Lower leg skin (tissue), 4 donors: ENCODE data around the gene TCHP. TPM values are rescaled to one million over a fixed set of nuclear protein-coding genes. Genes with fewer than 3 reads are reported as not detected.

Experiments used
- DNase-seq, 2 donors: peaks; one replicate each; pipeline ENCODE4 v3.0.0-alpha.2; 2019; ENCODE audit warnings: low spot score in 2 of 2
- H3K4me3 ChIP-seq: fragments of 200-600 bp; sonication (generic); 2 replicates; pipeline ENCODE4 v1.5.1; 2017; ENCODE audit warnings: mild to moderate bottlenecking, low read depth; ENCODE audit not compliant: poor library complexity, severe bottlenecking
- CTCF ChIP-seq, 3 donors: fragments of 450-650 bp; IDR thresholded peaks; one replicate each; pipeline ENCODE4 v1.5.1; 2016; ENCODE audit warnings: antibody characterized with exemption in 3 of 3, mild to moderate bottlenecking in 3 of 3, moderate library complexity in 2 of 3
- POLR2A ChIP-seq, 2 donors: fragments of 450-650 bp; IDR thresholded peaks; one replicate each; pipeline ENCODE4 v1.6.1; 2016 to 2017; ENCODE audit warnings: antibody characterized with exemption in 2 of 2, mild to moderate bottlenecking in 1 of 2, moderate library complexity in 1 of 2
- WGBS, 2 donors: methylation state at CpG; one replicate each; pipeline ENCODE4 v1.1.5; 2018; 5-methylcytosine and 5-hydroxymethylcytosine counted together
- intact Hi-C: fragments of 100-400 bp; cut with DNase I; formaldehyde crosslinking; loops from one replicate; pipeline ENCODE4 v1.15.0; 2023; ENCODE audit warnings: low total_unique reads
- total RNA-seq, 4 donors: library from RNA; depleted of rRNA; stranded (reverse); fragments of >200 nt; gene quantifications; one replicate each; pipeline ENCODE4 v1.1.0, GENCODE V29; 2016

Gene TCHP
- total RNA-seq, 4 donors from 2014 or later = 28.3 to 61.5 (median 36.3) TPM

- peak overlapping the region; percentile 48 for H3K4me3 ChIP-seq
- TF ChIP-seq CTCF (IDR thresholded peaks at IDR 0.05) (no peak), POLR2A (IDR thresholded peaks at IDR 0.05) (no peak)
- 2 to 4% methylated on average over 16 of the region's 16 CpGs for WGBS, 2 donors
- no peak for DNase-seq
- intact Hi-C loops = no loop called here
Observed at GRCh38 chr12:109900752-109901580, 892 bp downstream of the TCHP start.

DNA sequence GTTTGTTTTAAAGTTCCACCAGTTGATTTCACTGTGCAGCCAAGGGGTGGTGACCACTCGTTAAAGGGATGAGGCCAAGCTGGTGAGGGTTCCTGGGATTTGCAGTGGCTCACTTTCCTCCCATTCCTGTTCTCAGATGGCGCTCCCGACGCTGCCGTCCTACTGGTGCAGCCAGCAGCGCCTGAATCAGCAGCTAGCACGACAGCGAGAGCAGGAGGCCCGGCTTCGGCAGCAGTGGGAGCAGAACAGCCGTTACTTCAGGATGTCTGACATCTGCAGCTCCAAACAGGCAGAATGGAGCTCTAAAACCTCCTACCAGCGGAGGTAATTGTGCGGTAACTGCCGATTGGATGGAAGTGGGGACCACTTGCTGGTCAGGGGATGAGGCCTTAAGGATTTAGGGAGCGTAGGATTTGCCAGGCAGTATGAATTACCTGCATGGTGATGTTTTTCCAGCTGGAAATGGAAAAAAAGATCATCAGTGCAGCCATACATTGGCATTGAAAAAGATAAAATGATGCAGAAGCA lies 2.9 kb downstream of the TCHP start:
- H3K4me3 ChIP-seq = no peak overlapping the region
- TF ChIP-seq CTCF (IDR thresholded peaks at IDR 0.05) (no peak), POLR2A (IDR thresholded peaks at IDR 0.05) (no peak)
- DNase-seq = no peak
- intact Hi-C loops = no loop called here
- WGBS, 2 donors = 85% methylated on average over 14 of the region's 15 CpGs

DNA sequence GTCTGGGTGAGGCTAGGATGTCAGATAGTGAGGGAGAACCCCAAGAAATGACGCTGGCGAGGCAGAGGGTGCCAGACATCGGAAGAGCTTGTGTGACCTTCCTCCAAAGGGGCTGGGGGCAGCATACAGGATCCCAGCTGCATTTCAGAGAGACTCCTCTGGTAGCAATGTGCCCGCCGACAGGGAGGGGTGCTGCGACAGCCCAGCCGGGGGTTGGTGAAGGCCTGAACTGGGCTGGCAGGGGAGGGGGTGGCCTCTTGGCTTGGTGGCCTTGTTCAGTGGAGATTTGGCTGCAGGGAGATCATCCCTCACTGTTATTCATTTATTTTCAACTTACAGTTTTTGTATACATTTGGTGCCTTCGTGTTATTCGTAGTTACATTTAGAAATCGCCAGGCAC lies 5.2 kb downstream of the TCHP start:
- WGBS, 2 donors = 93 to 94% methylated on average over 10 of the region's 10 CpGs
- TF ChIP-seq CTCF (IDR thresholded peaks at IDR 0.05) (no peak), POLR2A (IDR thresholded peaks at IDR 0.05) (no peak)
- intact Hi-C loops = no loop called here
- no peak overlapping the region for H3K4me3 ChIP-seq
- no peak for DNase-seq

- TF ChIP-seq POLR2A (IDR thresholded peaks at IDR 0.05) (no peak), CTCF (IDR thresholded peaks at IDR 0.05) (no peak)
- no peak for DNase-seq
- 84% methylated on average over 8 of the region's 8 CpGs for WGBS, 2 donors
- intact Hi-C loops = loop anchor here (10.0 kb wide), 1 partner anchor 56 kb away; no protein-coding TSS in a partner anchor
- no peak overlapping the region for H3K4me3 ChIP-seq
Observed at GRCh38 chr12:109910254-109910968, 10.3 kb downstream of the TCHP start.

DNA sequence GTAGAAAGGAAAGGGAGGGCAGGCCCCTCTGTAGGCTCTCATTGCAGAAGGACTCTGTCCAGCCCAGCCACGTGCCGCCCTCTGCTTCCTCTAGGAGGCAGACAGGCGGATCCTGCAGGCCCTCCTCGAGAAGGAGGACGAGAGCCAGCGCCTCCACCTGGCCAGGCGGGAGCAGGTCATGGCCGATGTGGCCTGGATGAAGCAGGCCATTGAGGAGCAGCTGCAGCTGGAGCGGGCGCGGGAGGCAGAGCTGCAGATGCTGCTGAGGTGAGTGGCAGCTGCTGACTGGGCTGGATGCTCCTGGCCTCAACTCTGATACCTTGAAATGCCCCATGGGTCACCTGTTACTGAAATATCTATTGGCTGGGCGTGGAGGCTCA lies 10.9 kb downstream of the TCHP start:
- no peak overlapping the region for H3K4me3 ChIP-seq
- 81 to 87% methylated on average over 12 of the region's 12 CpGs for WGBS, 2 donors
- no peak for TF ChIP-seq POLR2A (IDR thresholded peaks at IDR 0.05)
- no peak for TF ChIP-seq CTCF (IDR thresholded peaks at IDR 0.05)
- DNase-seq = no peak
- intact Hi-C loops = loop anchor here (10.0 kb wide), 1 partner anchor 56 kb away; no protein-coding TSS in a partner anchor
